Transverse colon (tissue), 4 donors: ENCODE results near the gene OLFM3.

Experiments used
- POLR2AphosphoS5 ChIP-seq, 3 donors: sonication (generic); formaldehyde crosslinking; IDR thresholded peaks; one replicate each; pipeline ENCODE4 v1.6.1; 2016; ENCODE audit warnings: antibody characterized with exemption in 3 of 3
- TF ChIP-seq, protein P1 (sequence below), 5 experiments: fragments of 200-600 bp in 3 of 5; fragments of 450-650 bp in 2 of 5; sonication (generic) in 3 of 5; IDR thresholded peaks; 1 replicate in 2 of 5; 2 replicates in 3 of 5; pipeline ENCODE4 v1.5.1; 2016 to 2017; ENCODE audit warnings: antibody characterized with exemption in 5 of 5, inconsistent platforms in 3 of 5, mild to moderate bottlenecking in 2 of 5, moderate library complexity in 1 of 5

DNA sequence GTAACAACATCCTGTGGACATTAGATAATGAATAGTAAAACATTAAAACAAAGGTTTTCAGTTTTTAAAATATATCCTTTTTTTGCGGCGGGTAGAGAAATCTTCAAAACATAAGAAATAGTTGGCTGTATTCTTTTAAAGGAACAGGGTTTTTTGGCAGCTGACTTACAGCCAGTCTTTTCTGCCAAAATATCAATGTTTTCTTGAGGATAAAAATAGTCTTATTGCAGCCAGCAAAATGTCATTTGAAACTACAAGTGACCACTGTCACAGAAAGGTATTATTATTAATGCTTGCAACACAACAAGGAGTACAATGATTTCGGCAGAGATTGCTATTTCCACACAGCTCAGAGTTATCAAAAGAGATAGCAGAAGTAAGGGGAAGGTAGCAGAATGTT, 21.4 kb downstream of the OLFM3 start:
- TF ChIP-seq POLR2AphosphoS5 (IDR thresholded peaks at IDR 0.05): no peak
- TF ChIP-seq, protein P1, sequence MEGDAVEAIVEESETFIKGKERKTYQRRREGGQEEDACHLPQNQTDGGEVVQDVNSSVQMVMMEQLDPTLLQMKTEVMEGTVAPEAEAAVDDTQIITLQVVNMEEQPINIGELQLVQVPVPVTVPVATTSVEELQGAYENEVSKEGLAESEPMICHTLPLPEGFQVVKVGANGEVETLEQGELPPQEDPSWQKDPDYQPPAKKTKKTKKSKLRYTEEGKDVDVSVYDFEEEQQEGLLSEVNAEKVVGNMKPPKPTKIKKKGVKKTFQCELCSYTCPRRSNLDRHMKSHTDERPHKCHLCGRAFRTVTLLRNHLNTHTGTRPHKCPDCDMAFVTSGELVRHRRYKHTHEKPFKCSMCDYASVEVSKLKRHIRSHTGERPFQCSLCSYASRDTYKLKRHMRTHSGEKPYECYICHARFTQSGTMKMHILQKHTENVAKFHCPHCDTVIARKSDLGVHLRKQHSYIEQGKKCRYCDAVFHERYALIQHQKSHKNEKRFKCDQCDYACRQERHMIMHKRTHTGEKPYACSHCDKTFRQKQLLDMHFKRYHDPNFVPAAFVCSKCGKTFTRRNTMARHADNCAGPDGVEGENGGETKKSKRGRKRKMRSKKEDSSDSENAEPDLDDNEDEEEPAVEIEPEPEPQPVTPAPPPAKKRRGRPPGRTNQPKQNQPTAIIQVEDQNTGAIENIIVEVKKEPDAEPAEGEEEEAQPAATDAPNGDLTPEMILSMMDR (IDR thresholded peaks at IDR 0.05): no peak
